Stimulated activated CD8-positive, alpha-beta memory T cell treated with anti-CD3 and anti-CD28 coated beads, Interleukin-4, amount 100 ng/mL, for 24 hours (primary cell): ENCODE results near the gene ASNS.

Experiments
- DNase-seq: peaks from one replicate; pipeline ENCODE4 v3.0.0-alpha.2; 2020; ENCODE audit warnings: low read depth

ASNS gene

GRCh38 chr7:97842772-97843345 lies 29.3 kb downstream of the ASNS start:
- DNase-seq: no peak

- DNase-seq: no peak
Measured at GRCh38 chr7:97842006-97842405, 30.2 kb downstream of the ASNS start.

GRCh38 chr7:97835296-97836138 lies 36.7 kb downstream of the ASNS start:
- DNase-seq: peak; percentile 33

- no peak for DNase-seq
Measured at GRCh38 chr7:97819161-97819560, 53.0 kb downstream of the ASNS start.

GRCh38 chr7:97818066-97818663 lies 54.0 kb downstream of the ASNS start:
- DNase-seq: no peak
